WTC11 (cell line): ENCODE data around the gene RIF1. TPM values are rescaled to one million over a fixed set of nuclear protein-coding genes. Genes with fewer than 3 reads are reported as not detected.

Experiments used
- ATAC-seq: fragments of 200-7000 bp; cut with Tn5 transposase; 2 replicates; pipeline ENCODE4 v1.10.0; 2021; ENCODE audit warnings: mild to moderate bottlenecking, moderate library complexity
- CTCF ChIA-PET: fragments of 300-600 bp; sonication (Branson Sonifier 250); formaldehyde crosslinking; loops from one replicate; lab custom pipeline; 2021; ENCODE audit warnings: antibody characterized with exemption; lab: Charles Lee
- POLR2A ChIA-PET: fragments of 350-600 bp; sonication (Branson Sonifier 250); formaldehyde crosslinking; loops from one replicate; lab custom pipeline; 2021; ENCODE audit warnings: antibody characterized with exemption; lab: Charles Lee
- DNase-seq: peaks from one replicate; pipeline ENCODE4 v3.0.0; 2021; ENCODE audit warnings: low spot score
- H3K27ac Mint-ChIP-seq: 2 replicates; pipeline ENCODE4 v1.8.0; 2021; ENCODE audit warnings: mixed read lengths
- H3K27me3 Mint-ChIP-seq: 2 replicates; pipeline ENCODE4 v1.8.0; 2021; ENCODE audit warnings: low read depth, mild to moderate bottlenecking, moderate library complexity, mixed read lengths
- H3K36me3 Mint-ChIP-seq: 2 replicates; pipeline ENCODE4 v1.8.0; 2021; ENCODE audit warnings: mixed read lengths
- H3K4me1 Mint-ChIP-seq: 2 replicates; pipeline ENCODE4 v1.8.0; 2022; ENCODE audit warnings: mixed read lengths
- H3K4me3 Mint-ChIP-seq: 2 replicates; pipeline ENCODE4 v1.8.0; 2021; ENCODE audit warnings: mild to moderate bottlenecking, moderate library complexity, mixed read lengths
- H3K9me3 Mint-ChIP-seq: 2 replicates; pipeline ENCODE4 v1.8.0; 2021; ENCODE audit warnings: mixed read lengths
- AFF4 ChIP-seq: sonication (generic); formaldehyde crosslinking; IDR thresholded peaks from 2 replicates; pipeline ENCODE4 v1.8.1; 2023; ENCODE audit warnings: mild to moderate bottlenecking, missing genetic modification reagents, borderline replicate concordance
- ATF2 ChIP-seq: sonication (generic); formaldehyde crosslinking; IDR thresholded peaks from 2 replicates; pipeline ENCODE4 v1.8.1; 2022; ENCODE audit warnings: low read depth, missing genetic modification reagents, borderline replicate concordance
- CTCF ChIP-seq: fragments of 200-600 bp; IDR thresholded peaks from 2 replicates; pipeline ENCODE4 v1.8.0; 2022; ENCODE audit warnings: antibody characterized with exemption
- ELF4 ChIP-seq: sonication (generic); formaldehyde crosslinking; IDR thresholded peaks from 2 replicates; pipeline ENCODE4 v1.8.1; 2022; ENCODE audit warnings: low read depth, mild to moderate bottlenecking, moderate library complexity, missing genetic modification reagents
- FOXK1 ChIP-seq: sonication (generic); formaldehyde crosslinking; IDR thresholded peaks from 2 replicates; pipeline ENCODE4 v1.8.0; 2022; ENCODE audit warnings: mild to moderate bottlenecking, moderate library complexity, missing genetic modification reagents
- FOXP1 ChIP-seq: sonication (generic); formaldehyde crosslinking; IDR thresholded peaks from 2 replicates; pipeline ENCODE4 v1.8.0; 2022; ENCODE audit warnings: missing genetic modification reagents, mild to moderate bottlenecking, moderate library complexity, borderline replicate concordance
- GRHL2 ChIP-seq: fragments of 250-450 bp; sonication (Bioruptor Pico); IDR thresholded peaks from 2 replicates; pipeline ENCODE4 v1.8.0; 2022; ENCODE audit warnings: mild to moderate bottlenecking, moderate library complexity; ENCODE audit not compliant: insufficient replicate concordance, severe bottlenecking
- JAZF1 ChIP-seq: fragments of 250-450 bp; sonication (Bioruptor Pico); IDR thresholded peaks from 2 replicates; pipeline ENCODE4 v1.9.0; 2021; ENCODE audit warnings: moderate library complexity, mild to moderate bottlenecking, inconsistent platforms
- MXD4 ChIP-seq: fragments of 250-450 bp; sonication (Bioruptor Pico); IDR thresholded peaks from 2 replicates; pipeline ENCODE4 v1.8.0; 2021; ENCODE audit warnings: mild to moderate bottlenecking, moderate library complexity, borderline replicate concordance
- MYBL2 ChIP-seq: sonication (generic); formaldehyde crosslinking; IDR thresholded peaks from 2 replicates; pipeline ENCODE4 v1.8.1; 2023; ENCODE audit warnings: mild to moderate bottlenecking, moderate library complexity, missing genetic modification reagents
- NFE2L1 ChIP-seq: sonication (generic); formaldehyde crosslinking; IDR thresholded peaks from 2 replicates; pipeline ENCODE4 v1.8.1; 2023; ENCODE audit warnings: missing genetic modification reagents
- NR1H2 ChIP-seq: sonication (generic); formaldehyde crosslinking; IDR thresholded peaks from 2 replicates; pipeline ENCODE4 v1.9.0; 2021; ENCODE audit warnings: mild to moderate bottlenecking, moderate library complexity, missing genetic modification reagents
- NR3C1 ChIP-seq: sonication (generic); formaldehyde crosslinking; conservative IDR thresholded peaks from 2 replicates; pipeline ENCODE4 v1.8.1; 2023; ENCODE audit warnings: low read depth, mild to moderate bottlenecking, missing genetic modification reagents
- PRDM15 ChIP-seq: sonication (generic); formaldehyde crosslinking; IDR thresholded peaks from 2 replicates; pipeline ENCODE4 v1.8.0; 2022; ENCODE audit warnings: missing genetic modification reagents
- PRRX2 ChIP-seq: fragments of 250-450 bp; sonication (Bioruptor Pico); IDR thresholded peaks from 2 replicates; pipeline ENCODE4 v1.8.0; 2021; ENCODE audit warnings: mild to moderate bottlenecking
- RORB ChIP-seq: fragments of 250-450 bp; sonication (Bioruptor Pico); IDR thresholded peaks from 2 replicates; pipeline ENCODE4 v1.9.0; 2021; ENCODE audit warnings: mild to moderate bottlenecking
- ZNF121 ChIP-seq: sonication (generic); formaldehyde crosslinking; IDR thresholded peaks from 2 replicates; pipeline ENCODE4 v1.8.0; 2023; ENCODE audit warnings: missing genetic modification reagents
- ZNF263 ChIP-seq: sonication (generic); formaldehyde crosslinking; IDR thresholded peaks from 2 replicates; pipeline ENCODE4 v1.8.1; 2022; ENCODE audit warnings: low read depth, mild to moderate bottlenecking, moderate library complexity, missing genetic modification reagents
- ZNF396 ChIP-seq: fragments of 250-450 bp; sonication (Bioruptor Pico); IDR thresholded peaks from 2 replicates; pipeline ENCODE4 v1.8.0; 2021; ENCODE audit warnings: mild to moderate bottlenecking, moderate library complexity, borderline replicate concordance
- ZNF423 ChIP-seq: fragments of 250-450 bp; sonication (Bioruptor Pico); IDR thresholded peaks from 2 replicates; pipeline ENCODE4 v2.1.2; 2022; ENCODE audit warnings: mild to moderate bottlenecking, moderate library complexity
- ZNF671 ChIP-seq: fragments of 250-450 bp; sonication (Bioruptor Pico); IDR thresholded peaks from 2 replicates; pipeline ENCODE4 v1.8.0; 2021; ENCODE audit warnings: mild to moderate bottlenecking
- total RNA-seq: library from RNA; stranded (reverse); gene quantifications from 3 replicates; pipeline ENCODE4 v1.2.3, GENCODE V29; 2021
- TF ChIP-seq, protein P1 (sequence below): sonication (generic); formaldehyde crosslinking; IDR thresholded peaks from 2 replicates; pipeline ENCODE4 v1.8.0; 2022; ENCODE audit warnings: mild to moderate bottlenecking, missing genetic modification reagents
- TF ChIP-seq, protein P2 (sequence below): sonication (generic); formaldehyde crosslinking; IDR thresholded peaks from 2 replicates; pipeline ENCODE4 v1.8.0; 2023; ENCODE audit warnings: missing genetic modification reagents
- TF ChIP-seq, protein P3 (sequence below): sonication (generic); formaldehyde crosslinking; IDR thresholded peaks from 2 replicates; pipeline ENCODE4 v1.8.1; 2022; ENCODE audit warnings: low read depth, mild to moderate bottlenecking, moderate library complexity, missing genetic modification reagents, borderline replicate concordance

RIF1 gene
- total RNA-seq, 1 experiment from 2014 or later, result 96.9 TPM

GRCh38 chr2:151391436-151391835, 18.3 kb upstream of the RIF1 start:
- H3K36me3 Mint-ChIP-seq, result peaks cover 4% of the 10 kb centered on the region; the same call in 1 of the 2 replicates
- no peaks in the 10 kb centered on the region for H3K4me1 Mint-ChIP-seq
- no peak for ATAC-seq
- no peaks in the 10 kb centered on the region for H3K27me3 Mint-ChIP-seq
- DNase-seq, result no peak
- POLR2A ChIA-PET, result no interaction called here
- no peak overlapping the region for H3K4me3 Mint-ChIP-seq
- no peak for TF ChIP-seq GRHL2
- TF ChIP-seq NR1H2 (CRISPR knock-in tag), result no peak
- no peak for TF ChIP-seq JAZF1
- TF ChIP-seq NR3C1 (CRISPR knock-in tag), result no peak
- no peak for TF ChIP-seq MXD4
- no peak for TF ChIP-seq RORB
- TF ChIP-seq, all 79 proteins: peak for 0
- H3K9me3 Mint-ChIP-seq, result peaks cover 22% of the 10 kb centered on the region
- H3K27ac Mint-ChIP-seq, result no peak overlapping the region
- CTCF ChIA-PET, result no interaction called here

DNA sequence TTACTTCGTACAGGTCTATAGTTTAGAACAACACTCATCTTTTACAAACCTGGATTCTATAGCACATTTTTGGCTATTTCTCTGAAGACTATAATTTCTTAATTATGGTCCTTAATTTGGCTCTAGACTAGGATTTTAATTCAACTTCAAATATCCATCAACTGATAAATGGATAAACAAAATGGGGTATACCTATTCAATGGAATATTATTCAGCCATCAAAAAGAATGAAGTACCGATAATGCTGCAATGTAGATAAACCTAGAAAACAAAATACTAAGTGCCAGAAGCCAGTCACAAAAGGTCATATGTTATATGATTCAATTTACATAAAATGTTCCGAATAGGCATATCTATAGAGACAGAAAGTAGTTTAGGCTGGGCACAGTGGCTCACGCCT, 15.2 kb upstream of the RIF1 start:
- POLR2A ChIA-PET, result no interaction called here
- CTCF ChIA-PET, result no interaction called here
- no peak for DNase-seq
- Mint-ChIP-seq H3K36me3 (peaks cover 4% of the 10 kb centered on the region; the same call in 1 of the 2 replicates), H3K4me1 (no peaks in the 10 kb centered on the region), H3K9me3 (peaks cover 22% of the 10 kb centered on the region), H3K27ac (no peak overlapping the region), H3K27me3 (no peaks in the 10 kb centered on the region), H3K4me3 (no peak overlapping the region)
- ATAC-seq, result no peak
- TF ChIP-seq, protein P1, sequence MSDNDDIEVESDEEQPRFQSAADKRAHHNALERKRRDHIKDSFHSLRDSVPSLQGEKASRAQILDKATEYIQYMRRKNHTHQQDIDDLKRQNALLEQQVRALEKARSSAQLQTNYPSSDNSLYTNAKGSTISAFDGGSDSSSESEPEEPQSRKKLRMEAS, result no peak
- no peak for TF ChIP-seq PRRX2 (CRISPR knock-in tag)
- TF ChIP-seq CTCF, result no peak
- TF ChIP-seq MYBL2 (CRISPR knock-in tag), result no peak
- no peak for TF ChIP-seq ZNF671 (CRISPR knock-in tag)
- TF ChIP-seq, protein P2, sequence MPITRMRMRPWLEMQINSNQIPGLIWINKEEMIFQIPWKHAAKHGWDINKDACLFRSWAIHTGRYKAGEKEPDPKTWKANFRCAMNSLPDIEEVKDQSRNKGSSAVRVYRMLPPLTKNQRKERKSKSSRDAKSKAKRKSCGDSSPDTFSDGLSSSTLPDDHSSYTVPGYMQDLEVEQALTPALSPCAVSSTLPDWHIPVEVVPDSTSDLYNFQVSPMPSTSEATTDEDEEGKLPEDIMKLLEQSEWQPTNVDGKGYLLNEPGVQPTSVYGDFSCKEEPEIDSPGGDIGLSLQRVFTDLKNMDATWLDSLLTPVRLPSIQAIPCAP (CRISPR knock-in tag), result no peak
- TF ChIP-seq JAZF1, result no peak
- TF ChIP-seq ZNF121 (CRISPR knock-in tag), result no peak
- TF ChIP-seq AFF4 (CRISPR knock-in tag), result no peak
- TF ChIP-seq, protein P3, sequence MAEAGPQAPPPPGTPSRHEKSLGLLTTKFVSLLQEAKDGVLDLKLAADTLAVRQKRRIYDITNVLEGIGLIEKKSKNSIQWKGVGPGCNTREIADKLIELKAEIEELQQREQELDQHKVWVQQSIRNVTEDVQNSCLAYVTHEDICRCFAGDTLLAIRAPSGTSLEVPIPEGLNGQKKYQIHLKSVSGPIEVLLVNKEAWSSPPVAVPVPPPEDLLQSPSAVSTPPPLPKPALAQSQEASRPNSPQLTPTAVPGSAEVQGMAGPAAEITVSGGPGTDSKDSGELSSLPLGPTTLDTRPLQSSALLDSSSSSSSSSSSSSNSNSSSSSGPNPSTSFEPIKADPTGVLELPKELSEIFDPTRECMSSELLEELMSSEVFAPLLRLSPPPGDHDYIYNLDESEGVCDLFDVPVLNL (CRISPR knock-in tag), result no peak
- TF ChIP-seq PRDM15, result no peak
- TF ChIP-seq ZNF263, result no peak
- TF ChIP-seq FOXK1 (CRISPR knock-in tag), result no peak
- TF ChIP-seq ELF4 (CRISPR knock-in tag), result no peak
- TF ChIP-seq ZNF396, result no peak
- no peak for TF ChIP-seq ZNF423 (CRISPR knock-in tag)
- no peak for TF ChIP-seq FOXP1
- TF ChIP-seq ATF2 (CRISPR knock-in tag), result no peak
- TF ChIP-seq NFE2L1 (CRISPR knock-in tag), result no peak
